Activated CD8-positive, alpha-beta T cell treated with anti-CD3 and anti-CD28 coated beads for 36 hours (primary cell): ENCODE results near the gene SEL1L3. TPM values are rescaled to one million over a fixed set of nuclear protein-coding genes. Genes with fewer than 3 reads are reported as not detected.

ENCODE experiments used
- ATAC-seq: fragments of 200-7000 bp; cut with Tn5 transposase; one replicate; pipeline ENCODE4 v1.10.0; 2021; ENCODE audit warnings: mild to moderate bottlenecking, moderate library complexity
- CTCF ChIA-PET: fragments of 350-600 bp; sonication (Branson Sonifier 250); formaldehyde crosslinking; loops from one replicate; lab custom pipeline; 2021; ENCODE audit warnings: antibody characterized with exemption; lab: Charles Lee
- POLR2A ChIA-PET: fragments of 350-600 bp; sonication (Branson Sonifier 250); formaldehyde crosslinking; loops from one replicate; lab custom pipeline; 2021; ENCODE audit warnings: antibody characterized with exemption; lab: Charles Lee
- DNase-seq: peaks from one replicate; pipeline ENCODE4 v3.0.0-alpha.2; 2020
- H3K27ac Mint-ChIP-seq: one replicate; pipeline ENCODE4 v1.8.0; 2021; ENCODE audit warnings: mild to moderate bottlenecking, mixed read lengths
- H3K27me3 Mint-ChIP-seq: one replicate; pipeline ENCODE4 v1.8.0; 2021; ENCODE audit warnings: mixed read lengths
- H3K36me3 Mint-ChIP-seq: one replicate; pipeline ENCODE4 v1.8.0; 2021; ENCODE audit warnings: low read depth, mixed read lengths
- H3K4me1 Mint-ChIP-seq: one replicate; pipeline ENCODE4 v1.8.0; 2021; ENCODE audit warnings: low read depth, mixed read lengths
- H3K4me3 Mint-ChIP-seq: one replicate; pipeline ENCODE4 v1.8.0; 2021; ENCODE audit warnings: mild to moderate bottlenecking, moderate library complexity, mixed read lengths
- H3K9me3 Mint-ChIP-seq: one replicate; pipeline ENCODE4 v1.8.0; 2021; ENCODE audit warnings: mixed read lengths
- intact Hi-C: fragments of 100-400 bp; cut with micrococcal nuclease; formaldehyde crosslinking; loops from one replicate; pipeline ENCODE4 v1.10.0; 2022
- total RNA-seq, 2 experiments: library from RNA; stranded (reverse); gene quantifications; one replicate each; pipeline ENCODE4 v1.2.3, GENCODE V29; 2021
- TF ChIP-seq, protein P1 (sequence below): fragments of 200-600 bp; IDR thresholded peaks from one replicate; pipeline ENCODE4 v1.8.0; 2022; ENCODE audit warnings: antibody characterized with exemption, mild to moderate bottlenecking

The SEL1L3 gene
- total RNA-seq, 2 experiments from 2014 or later = 34.8 to 36.9 TPM

DNA sequence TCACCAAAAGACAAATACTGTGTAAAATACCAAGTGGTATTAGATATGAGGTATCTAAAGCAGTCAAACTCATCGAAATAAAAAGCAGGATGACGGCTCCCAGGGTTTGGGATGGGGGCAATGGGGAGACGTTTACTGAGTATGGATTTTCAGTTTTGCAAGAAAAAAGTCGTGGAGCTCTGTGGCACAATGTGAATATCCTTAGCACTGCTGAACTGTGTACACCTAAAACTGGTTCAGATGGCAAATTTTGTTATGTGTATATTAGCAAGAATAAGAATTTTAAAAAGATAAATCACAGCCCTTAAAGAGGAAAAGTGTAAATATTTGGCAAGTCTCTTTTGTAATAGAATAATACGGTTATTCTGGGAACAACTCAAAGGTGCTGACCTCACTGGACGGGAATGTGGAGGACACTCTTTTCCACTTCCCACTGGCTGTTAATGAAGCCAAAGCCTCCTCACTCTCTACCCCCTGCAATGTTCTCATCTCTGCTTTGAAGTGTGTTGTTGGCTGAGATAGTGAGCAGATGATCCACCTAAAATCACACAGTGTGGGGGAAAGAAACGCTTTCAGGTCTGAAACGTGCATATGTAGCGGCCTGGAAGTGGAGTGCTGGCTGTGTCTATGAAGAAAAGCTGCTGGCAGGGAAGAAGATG lies 49.2 kb downstream of the SEL1L3 start:
- POLR2A ChIA-PET = no interaction called here
- no peak overlapping the region for H3K4me3 Mint-ChIP-seq
- intact Hi-C loops = no loop called here

DNA sequence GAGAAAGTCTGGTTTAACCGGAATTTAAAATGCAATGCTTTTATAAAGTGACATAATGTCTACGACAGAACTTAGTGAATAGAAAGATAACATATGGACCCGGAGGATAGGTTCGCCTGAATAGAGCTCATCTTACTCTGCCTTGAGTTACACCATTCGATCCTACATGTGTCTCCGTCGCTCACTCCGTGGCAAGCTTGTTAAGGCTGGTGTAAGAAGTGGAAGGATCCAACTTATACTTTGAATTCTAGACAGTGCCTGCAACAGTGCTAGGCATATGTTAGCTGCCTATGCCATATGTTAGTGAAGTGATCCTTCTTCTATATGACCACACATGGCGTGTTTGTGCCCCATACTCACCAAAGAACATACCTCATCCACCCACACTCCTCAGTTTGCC lies 50.9 kb downstream of the SEL1L3 start:
- Mint-ChIP-seq H3K4me3 (no peak overlapping the region), H3K9me3 (no peaks in the 10 kb centered on the region), H3K4me1 (no peaks in the 10 kb centered on the region), H3K27me3 (no peaks in the 10 kb centered on the region), H3K27ac (no peak overlapping the region), H3K36me3 (peaks cover 31% of the 10 kb centered on the region)
- POLR2A ChIA-PET = no interaction called here
- ATAC-seq = no peak
- DNase-seq = no peak
- CTCF ChIA-PET = no interaction called here
- TF ChIP-seq, protein P1, sequence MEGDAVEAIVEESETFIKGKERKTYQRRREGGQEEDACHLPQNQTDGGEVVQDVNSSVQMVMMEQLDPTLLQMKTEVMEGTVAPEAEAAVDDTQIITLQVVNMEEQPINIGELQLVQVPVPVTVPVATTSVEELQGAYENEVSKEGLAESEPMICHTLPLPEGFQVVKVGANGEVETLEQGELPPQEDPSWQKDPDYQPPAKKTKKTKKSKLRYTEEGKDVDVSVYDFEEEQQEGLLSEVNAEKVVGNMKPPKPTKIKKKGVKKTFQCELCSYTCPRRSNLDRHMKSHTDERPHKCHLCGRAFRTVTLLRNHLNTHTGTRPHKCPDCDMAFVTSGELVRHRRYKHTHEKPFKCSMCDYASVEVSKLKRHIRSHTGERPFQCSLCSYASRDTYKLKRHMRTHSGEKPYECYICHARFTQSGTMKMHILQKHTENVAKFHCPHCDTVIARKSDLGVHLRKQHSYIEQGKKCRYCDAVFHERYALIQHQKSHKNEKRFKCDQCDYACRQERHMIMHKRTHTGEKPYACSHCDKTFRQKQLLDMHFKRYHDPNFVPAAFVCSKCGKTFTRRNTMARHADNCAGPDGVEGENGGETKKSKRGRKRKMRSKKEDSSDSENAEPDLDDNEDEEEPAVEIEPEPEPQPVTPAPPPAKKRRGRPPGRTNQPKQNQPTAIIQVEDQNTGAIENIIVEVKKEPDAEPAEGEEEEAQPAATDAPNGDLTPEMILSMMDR = no peak
- intact Hi-C loops = no loop called here

More for the DNA sequence above, 49.2 kb downstream of the SEL1L3 start:
- H3K27me3 Mint-ChIP-seq = no peaks in the 10 kb centered on the region
- ATAC-seq (no peak), DNase-seq (no peak)
- H3K9me3 Mint-ChIP-seq = no peaks in the 10 kb centered on the region
- TF ChIP-seq, protein P1 = no peak
- peaks cover 29% of the 10 kb centered on the region for H3K36me3 Mint-ChIP-seq
- CTCF ChIA-PET = no interaction called here
- no peaks in the 10 kb centered on the region for H3K4me1 Mint-ChIP-seq
- no peak overlapping the region for H3K27ac Mint-ChIP-seq

GRCh38 chr4:25811374-25811690 lies 51.5 kb downstream of the SEL1L3 start:
- POLR2A ChIA-PET = no interaction called here
- CTCF ChIA-PET = no interaction called here
- ATAC-seq (no peak), DNase-seq (no peak)
- Mint-ChIP-seq H3K9me3 (no peaks in the 10 kb centered on the region), H3K27ac (no peak overlapping the region), H3K27me3 (no peaks in the 10 kb centered on the region), H3K4me1 (no peaks in the 10 kb centered on the region), H3K36me3 (peaks cover 32% of the 10 kb centered on the region), H3K4me3 (no peak overlapping the region)
- TF ChIP-seq, protein P1 = no peak
- intact Hi-C loops = no loop called here

GRCh38 chr4:25810461-25811373 lies 52.1 kb downstream of the SEL1L3 start:
- Mint-ChIP-seq H3K27me3 (no peaks in the 10 kb centered on the region), H3K4me3 (no peak overlapping the region), H3K36me3 (peaks cover 29% of the 10 kb centered on the region), H3K9me3 (no peaks in the 10 kb centered on the region), H3K4me1 (no peaks in the 10 kb centered on the region), H3K27ac (no peak overlapping the region)
- ChIA-PET CTCF (no interaction called here), POLR2A (no interaction called here)
- TF ChIP-seq, protein P1 = no peak
- DNase-seq (no peak), ATAC-seq (no peak)
- intact Hi-C loops = no loop called here

DNA sequence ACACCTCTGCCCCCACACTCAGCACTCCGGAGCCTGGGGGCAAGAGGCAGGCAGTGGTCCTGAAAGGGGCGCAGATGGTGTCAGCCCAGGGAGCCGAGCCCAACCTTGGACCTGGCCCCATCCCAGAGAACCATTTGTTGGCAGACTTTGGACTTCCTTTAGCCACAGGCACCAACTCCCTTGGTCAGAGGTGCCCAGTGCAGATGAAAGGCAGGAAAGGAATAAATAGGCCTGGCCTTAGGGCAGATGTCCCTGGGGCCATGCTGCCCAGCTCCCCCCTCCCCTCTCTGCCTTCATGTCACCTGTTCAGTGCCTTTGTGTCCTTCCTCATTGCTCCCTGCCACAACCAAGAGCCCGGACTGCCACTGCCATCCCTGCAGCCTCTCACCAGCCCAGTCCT lies 52.8 kb downstream of the SEL1L3 start:
- ATAC-seq (no peak), DNase-seq (no peak)
- no peak overlapping the region for H3K27ac Mint-ChIP-seq
- no peaks in the 10 kb centered on the region for H3K27me3 Mint-ChIP-seq
- peaks cover 33% of the 10 kb centered on the region for H3K36me3 Mint-ChIP-seq
- ChIA-PET CTCF (no interaction called here), POLR2A (no interaction called here)
- H3K9me3 Mint-ChIP-seq = no peaks in the 10 kb centered on the region
- no peaks in the 10 kb centered on the region for H3K4me1 Mint-ChIP-seq
- TF ChIP-seq, protein P1 = no peak
- intact Hi-C loops = no loop called here
- no peak overlapping the region for H3K4me3 Mint-ChIP-seq
